Effector memory CD8-positive, alpha-beta T cell (primary cell): ENCODE results near the gene DCUN1D4.
"Not testable (repeated sequence)": the region's sequence is repeated elsewhere in the genome, so short reads cannot be mapped to it uniquely, and the experiment has no call there.

Experiments
- ATAC-seq: fragments of 150-1000 bp; cut with Tn5 transposase; replicated peaks from 2 replicates; pipeline ENCODE4 v1.10.0; 2021; ENCODE audit warnings: mild to moderate bottlenecking, moderate library complexity
- DNase-seq, 3 experiments: peaks; one replicate each; pipeline ENCODE4 v3.0.0; 2021
- H3K27ac Mint-ChIP-seq, 2 donors: one replicate each; pipeline ENCODE4 v1.8.0; 2022; ENCODE audit warnings: mild to moderate bottlenecking in 2 of 2, mixed read lengths in 2 of 2, moderate library complexity in 2 of 2
- H3K27me3 Mint-ChIP-seq, 2 donors: one replicate each; pipeline ENCODE4 v1.8.0; 2022; ENCODE audit warnings: mixed read lengths in 2 of 2
- H3K36me3 Mint-ChIP-seq: one replicate; pipeline ENCODE4 v1.8.0; 2022; ENCODE audit warnings: mild to moderate bottlenecking, moderate library complexity, mixed read lengths; ENCODE audit not compliant: insufficient read depth
- H3K4me1 Mint-ChIP-seq, 2 donors: one replicate each; pipeline ENCODE4 v1.8.0; 2022; ENCODE audit warnings: low read depth in 2 of 2, mixed read lengths in 2 of 2
- H3K4me3 Mint-ChIP-seq, 2 donors: one replicate each; pipeline ENCODE4 v1.8.0; 2022; ENCODE audit warnings: mild to moderate bottlenecking in 2 of 2, mixed read lengths in 2 of 2, moderate library complexity in 2 of 2
- H3K9me3 Mint-ChIP-seq, 2 donors: one replicate each; pipeline ENCODE4 v1.8.0; 2022; ENCODE audit warnings: mixed read lengths in 2 of 2

DCUN1D4 gene

DNA sequence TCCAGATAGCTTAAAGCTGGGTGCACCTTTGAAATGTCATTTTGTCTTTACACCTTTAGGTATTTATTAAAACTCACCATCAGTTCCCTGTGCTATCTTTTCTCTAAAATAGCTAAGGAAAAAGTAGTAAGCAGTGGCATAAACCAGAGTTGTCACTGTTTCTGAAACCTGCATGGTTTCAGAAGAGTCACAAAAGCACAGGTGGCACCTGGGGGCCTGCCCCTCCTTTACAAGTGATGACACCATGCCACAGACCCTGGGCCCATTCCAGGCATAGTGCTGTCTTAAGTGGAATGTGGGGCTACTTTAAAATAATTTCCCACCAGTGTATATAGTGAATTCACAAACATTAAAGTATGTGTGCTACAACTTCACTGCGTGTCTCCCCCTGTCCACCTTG lies 47.8 kb downstream of the DCUN1D4 start:
- H3K4me1 Mint-ChIP-seq: peaks cover 0 to 3% of the 10 kb centered on the region in 2 donors
- ATAC-seq (no peak), DNase-seq (no peak)
- no peaks in the 10 kb centered on the region for H3K27me3 Mint-ChIP-seq
- H3K4me3 Mint-ChIP-seq: no peak overlapping the region
- H3K9me3 Mint-ChIP-seq: no peaks in the 10 kb centered on the region
- H3K27ac Mint-ChIP-seq: no peak overlapping the region
- H3K36me3 Mint-ChIP-seq: peaks cover 23% of the 10 kb centered on the region

DNA sequence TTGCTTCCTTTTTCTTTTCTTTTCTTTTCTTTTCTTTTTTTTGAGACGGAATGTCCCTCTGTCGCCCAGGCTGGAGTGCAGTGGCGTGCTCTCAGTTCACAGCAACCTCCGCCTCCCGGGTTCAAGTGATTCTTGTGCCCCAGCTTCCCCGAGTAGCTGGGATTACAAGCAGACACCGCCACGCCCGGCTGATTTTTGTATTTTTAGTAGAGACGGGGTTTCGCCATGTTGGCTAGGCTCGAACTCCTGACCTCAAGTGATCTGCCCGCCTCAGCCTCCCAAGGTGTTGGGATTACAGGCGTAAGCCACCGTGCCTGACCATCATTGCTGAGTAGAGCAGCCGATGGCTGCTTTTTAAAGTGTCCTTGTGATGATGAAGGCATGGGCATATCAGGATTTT lies 50.4 kb downstream of the DCUN1D4 start:
- not testable (repeated sequence) for H3K4me3 Mint-ChIP-seq, H3K9me3 Mint-ChIP-seq, ATAC-seq, H3K27me3 Mint-ChIP-seq, DNase-seq, H3K27ac Mint-ChIP-seq
- Mint-ChIP-seq H3K36me3 (peaks cover 14% of the 10 kb centered on the region), H3K4me1 (peaks cover 5 to 10% of the 10 kb centered on the region in 2 donors)

DNA sequence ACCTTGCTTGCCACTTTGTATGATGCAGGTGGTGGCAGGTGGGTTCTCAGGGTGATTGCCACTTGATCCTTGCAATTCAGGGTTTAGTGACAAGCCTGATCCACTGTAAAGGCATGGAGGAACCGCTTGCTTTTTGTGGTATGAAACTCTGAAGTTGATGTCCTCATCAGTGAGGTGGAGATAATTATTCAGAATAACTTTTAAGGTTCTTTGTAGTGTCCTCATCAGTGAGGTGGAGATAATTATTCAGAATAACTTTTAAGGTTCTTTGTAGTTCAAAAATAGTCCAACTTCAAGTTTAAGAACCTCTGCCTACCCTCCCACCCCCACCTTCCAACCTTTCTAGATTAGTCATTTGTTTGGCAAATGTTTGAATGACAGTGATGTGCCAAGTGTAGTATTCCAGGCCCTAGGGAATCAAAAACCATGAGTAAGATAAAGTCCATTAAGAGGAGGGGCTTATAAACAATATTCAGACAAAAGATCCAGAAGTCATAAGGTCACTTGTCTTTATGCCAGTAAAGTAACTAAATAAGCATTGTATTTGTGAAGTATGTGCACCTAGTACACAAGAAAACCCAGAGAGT lies 51.2 kb downstream of the DCUN1D4 start:
- no peak for ATAC-seq
- Mint-ChIP-seq H3K9me3 (no peaks in the 10 kb centered on the region), H3K4me1 (peaks cover 5 to 10% of the 10 kb centered on the region in 2 donors), H3K27ac (peak overlapping the region in 1 of 2 donors; percentile 46), H3K4me3 (no peak overlapping the region), H3K27me3 (no peaks in the 10 kb centered on the region), H3K36me3 (peaks cover 14% of the 10 kb centered on the region)
- no peak for DNase-seq

DNA sequence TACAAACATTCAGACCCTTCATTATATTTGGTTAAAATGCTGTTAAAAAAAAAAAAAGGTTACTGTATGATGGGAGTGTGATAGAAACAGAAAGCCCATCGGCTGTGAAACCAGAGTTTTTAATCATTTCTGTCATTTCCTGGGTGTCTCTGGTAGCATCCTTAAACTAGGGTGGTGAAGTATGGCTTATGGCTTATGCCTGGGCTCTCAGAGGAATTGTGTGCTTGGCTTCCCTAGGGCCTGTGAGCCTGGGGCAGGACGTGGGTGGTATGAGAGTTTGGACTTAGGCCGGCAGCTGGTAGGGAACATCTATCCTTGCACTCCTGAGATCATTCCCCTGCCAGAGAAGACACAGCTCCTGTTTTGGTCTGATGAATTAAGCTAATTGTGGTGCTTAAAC lies 52.2 kb downstream of the DCUN1D4 start:
- no peak overlapping the region for H3K4me3 Mint-ChIP-seq
- H3K4me1 Mint-ChIP-seq: peaks cover 5 to 10% of the 10 kb centered on the region in 2 donors
- H3K27ac Mint-ChIP-seq: no peak overlapping the region
- H3K36me3 Mint-ChIP-seq: peaks cover 18% of the 10 kb centered on the region
- no peaks in the 10 kb centered on the region for H3K9me3 Mint-ChIP-seq
- no peak for ATAC-seq
- no peak for DNase-seq
- no peaks in the 10 kb centered on the region for H3K27me3 Mint-ChIP-seq

DNA sequence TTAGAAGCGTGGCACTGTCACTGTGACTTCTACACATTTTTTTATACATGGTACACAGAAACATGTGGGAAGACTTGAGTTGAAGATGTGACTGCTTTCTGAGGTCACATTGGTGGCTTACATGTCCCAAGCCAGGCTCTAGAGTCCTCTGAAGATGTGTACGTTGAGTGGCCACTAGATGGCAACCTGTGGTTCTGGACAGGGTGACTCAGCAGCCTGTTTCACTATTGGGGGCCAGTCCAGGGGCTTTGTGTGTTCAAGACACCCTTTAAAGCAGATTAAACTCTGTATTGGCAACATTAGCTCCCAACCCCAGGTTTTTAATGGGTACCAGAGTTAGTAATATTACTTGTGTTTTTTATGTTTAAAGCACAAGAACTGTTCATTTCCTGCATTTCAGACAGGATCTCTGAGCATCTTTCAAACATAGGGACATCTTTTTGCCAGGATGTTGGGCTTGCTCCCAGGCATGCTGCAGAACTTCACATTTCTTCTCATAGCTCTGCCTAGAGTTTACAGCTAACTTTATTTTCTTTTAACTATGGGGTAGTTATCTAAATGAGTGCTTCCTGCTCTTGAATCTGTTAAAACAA lies 53.0 kb downstream of the DCUN1D4 start:
- no peaks in the 10 kb centered on the region for H3K27me3 Mint-ChIP-seq
- peak; percentile 98 for ATAC-seq
- no peak overlapping the region for H3K27ac Mint-ChIP-seq
- no peak overlapping the region for H3K4me3 Mint-ChIP-seq
- H3K9me3 Mint-ChIP-seq: no peaks in the 10 kb centered on the region
- peaks cover 5 to 10% of the 10 kb centered on the region in 2 donors for H3K4me1 Mint-ChIP-seq
- peaks cover 18% of the 10 kb centered on the region for H3K36me3 Mint-ChIP-seq
- DNase-seq: peak; percentile 24 to 42 (median 30)

DNA sequence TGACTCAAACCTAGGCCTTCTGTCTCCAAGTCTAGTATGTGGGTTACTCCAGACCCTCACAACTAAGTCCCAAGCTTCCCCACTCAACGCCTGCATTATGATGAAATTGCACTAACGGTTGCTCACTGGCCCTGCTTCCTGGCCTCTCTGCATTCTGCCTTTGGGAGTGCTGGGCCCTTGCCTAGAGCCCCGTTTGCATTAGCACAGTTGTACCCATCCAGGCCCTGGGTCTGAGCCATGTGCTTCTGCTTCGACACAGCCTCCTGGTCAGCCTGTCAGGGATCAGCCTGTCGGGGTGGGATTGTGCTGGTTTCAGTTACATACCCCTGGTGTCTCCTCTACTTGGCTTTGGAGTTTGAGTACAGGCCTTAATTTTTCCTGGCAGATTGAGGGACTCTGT lies 58.4 kb downstream of the DCUN1D4 start:
- ATAC-seq (no peak), DNase-seq (no peak)
- Mint-ChIP-seq H3K27me3 (no peaks in the 10 kb centered on the region), H3K36me3 (peaks cover 24% of the 10 kb centered on the region), H3K27ac (peak overlapping the region in 1 of 2 donors; percentile 5), H3K4me3 (no peak overlapping the region), H3K9me3 (no peaks in the 10 kb centered on the region), H3K4me1 (peaks cover 6 to 11% of the 10 kb centered on the region in 2 donors)

DNA sequence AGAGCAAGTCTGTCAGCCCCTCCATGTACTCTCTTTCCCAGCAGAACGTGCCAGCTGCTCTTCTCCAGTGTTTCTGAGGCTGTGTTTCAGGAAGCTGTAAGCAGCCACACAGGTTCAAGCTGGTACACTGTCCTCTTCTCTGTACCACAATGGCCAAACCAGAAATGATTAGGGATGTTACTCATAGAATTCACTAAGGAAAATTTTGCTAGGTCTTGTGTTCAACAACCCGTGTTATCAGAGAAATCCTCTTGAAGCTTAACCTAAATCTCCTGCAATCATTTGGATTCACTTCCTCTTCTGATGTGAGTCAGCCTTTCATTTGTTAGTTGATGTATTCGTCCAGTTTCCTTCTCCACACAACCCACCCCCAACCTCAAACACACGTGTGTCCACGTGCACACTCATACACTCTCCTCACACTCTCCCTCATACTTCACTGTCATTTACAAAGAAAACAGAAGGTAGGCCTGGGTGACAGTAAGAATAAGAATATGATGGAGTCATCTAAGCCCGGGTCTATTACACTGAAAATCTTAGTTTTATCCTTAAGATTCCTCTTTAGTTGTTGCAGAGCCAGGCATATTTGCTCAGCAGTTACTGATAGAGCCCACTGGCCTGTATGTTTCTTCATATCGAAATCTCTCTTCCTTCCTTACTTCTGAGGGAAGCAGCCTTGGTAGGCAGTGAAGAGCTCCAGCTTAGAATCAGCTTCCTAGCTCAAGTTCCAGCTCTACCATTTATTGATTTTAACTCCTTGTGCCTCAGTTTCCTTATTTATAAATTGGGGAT lies 63.4 kb downstream of the DCUN1D4 start:
- H3K36me3 Mint-ChIP-seq: peaks cover 18% of the 10 kb centered on the region
- DNase-seq (no peak), ATAC-seq (no peak)
- no peak overlapping the region for H3K27ac Mint-ChIP-seq
- peaks cover 0 to 5% of the 10 kb centered on the region in 2 donors for H3K4me1 Mint-ChIP-seq
- H3K9me3 Mint-ChIP-seq: no peaks in the 10 kb centered on the region
- H3K27me3 Mint-ChIP-seq: no peaks in the 10 kb centered on the region
- H3K4me3 Mint-ChIP-seq: no peak overlapping the region

DNA sequence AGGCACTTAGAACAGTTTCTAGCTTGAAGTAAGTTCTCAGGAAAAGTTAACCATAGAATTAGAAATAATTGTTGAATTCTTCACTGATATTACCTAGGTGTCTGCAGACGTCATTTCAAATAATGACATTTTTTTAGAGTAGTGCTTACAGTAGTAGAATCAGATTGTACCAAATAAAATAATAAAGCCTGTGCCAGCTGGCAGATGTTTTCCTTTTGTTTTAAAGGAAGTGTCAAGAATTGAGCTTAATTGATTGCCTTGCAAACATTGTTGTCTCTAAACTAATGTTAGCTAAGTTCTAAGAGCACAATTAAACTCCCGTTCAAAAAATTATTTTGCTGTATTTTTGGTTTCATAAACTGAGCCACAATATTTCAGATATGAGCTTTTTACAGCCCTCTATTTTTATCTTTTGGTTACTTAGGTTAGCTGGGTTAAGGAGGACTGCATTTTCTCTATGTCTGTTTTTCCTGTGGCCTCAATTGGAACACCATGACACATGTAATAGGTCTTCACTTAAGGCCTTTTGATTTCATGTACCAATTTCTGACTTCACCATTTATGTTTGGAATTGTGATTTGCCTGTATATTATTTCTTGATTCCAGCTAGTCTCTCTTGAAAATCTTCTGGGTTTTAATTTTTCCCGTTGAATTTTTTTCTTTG lies 64.2 kb downstream of the DCUN1D4 start:
- H3K27me3 Mint-ChIP-seq: no peaks in the 10 kb centered on the region
- ATAC-seq (no peak), DNase-seq (no peak)
- H3K4me3 Mint-ChIP-seq: no peak overlapping the region
- H3K9me3 Mint-ChIP-seq: no peaks in the 10 kb centered on the region
- H3K36me3 Mint-ChIP-seq: peaks cover 15% of the 10 kb centered on the region
- no peak overlapping the region for H3K27ac Mint-ChIP-seq
- peaks cover 0 to 5% of the 10 kb centered on the region in 2 donors for H3K4me1 Mint-ChIP-seq

DNA sequence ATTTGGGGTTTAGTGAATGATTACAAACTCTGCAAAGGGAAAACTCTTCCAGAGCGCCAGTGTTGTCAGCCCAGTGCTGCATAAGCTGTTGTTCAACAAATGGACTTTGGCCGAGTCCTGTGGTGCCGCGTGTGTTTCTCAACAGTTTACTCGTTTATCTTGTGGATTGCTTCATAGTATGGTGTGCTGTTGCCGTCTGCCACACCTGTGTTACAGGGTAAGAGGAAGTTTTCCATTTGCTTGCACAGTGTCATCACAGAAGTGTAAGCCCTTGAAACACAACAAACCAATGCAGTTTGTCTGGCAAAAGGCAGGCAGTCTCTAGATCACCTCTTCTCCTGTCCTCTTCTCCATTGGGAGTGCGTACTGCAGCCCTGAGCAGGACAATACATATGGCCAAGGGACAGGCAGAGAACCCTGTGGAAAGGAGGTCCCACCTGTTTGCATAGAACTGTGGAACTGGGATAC lies 66.3 kb downstream of the DCUN1D4 start:
- peaks cover 21% of the 10 kb centered on the region for H3K36me3 Mint-ChIP-seq

DNA sequence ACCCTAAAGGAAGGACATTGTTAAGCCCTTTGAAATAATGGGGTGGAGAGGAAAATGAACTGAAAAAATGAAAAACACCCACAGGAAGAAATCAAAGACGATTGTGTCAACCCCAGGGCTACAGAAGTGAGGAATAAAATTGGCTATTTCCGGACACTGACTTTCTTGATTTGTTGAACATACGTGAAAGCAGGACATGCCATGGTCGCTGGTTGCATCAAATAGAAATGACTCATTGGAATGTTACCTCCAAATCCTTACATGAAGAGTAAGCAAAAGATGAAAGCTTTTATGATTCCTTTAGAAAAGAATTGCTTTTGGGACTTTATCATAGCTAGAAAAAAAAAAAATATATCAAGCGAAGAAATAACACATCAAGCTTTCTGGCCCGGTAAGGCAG lies 75.3 kb downstream of the DCUN1D4 start:
- Mint-ChIP-seq H3K4me1 (no peaks in the 10 kb centered on the region), H3K27ac (no peak overlapping the region), H3K4me3 (no peak overlapping the region), H3K9me3 (no peaks in the 10 kb centered on the region), H3K36me3 (peaks cover 15% of the 10 kb centered on the region), H3K27me3 (no peaks in the 10 kb centered on the region)
- DNase-seq (no peak), ATAC-seq (no peak)

More for the DNA sequence above, 66.3 kb downstream of the DCUN1D4 start:
- Mint-ChIP-seq H3K4me3 (no peak overlapping the region), H3K27me3 (no peaks in the 10 kb centered on the region), H3K27ac (no peak overlapping the region), H3K9me3 (no peaks in the 10 kb centered on the region), H3K4me1 (peaks cover 0 to 5% of the 10 kb centered on the region in 2 donors)
- no peak for ATAC-seq
- DNase-seq: no peak

DNA sequence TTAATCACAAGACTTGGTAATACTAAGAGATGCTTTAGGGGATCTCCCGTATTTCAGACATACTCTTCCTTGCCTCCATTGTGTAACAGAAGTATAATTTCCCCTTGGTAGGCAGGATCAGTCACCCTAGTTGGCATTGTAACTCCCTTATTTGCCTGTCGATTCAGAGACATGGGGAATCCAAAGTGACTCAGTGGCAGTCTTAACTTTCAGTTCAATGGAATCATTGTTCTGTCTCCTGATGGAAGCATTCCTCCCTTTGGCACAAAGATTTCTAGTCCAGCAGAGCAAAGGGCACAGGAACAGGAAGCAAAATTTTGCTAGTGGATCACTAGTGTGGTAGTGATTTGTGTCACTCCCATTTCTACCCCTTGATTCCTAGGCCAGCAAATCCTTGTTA lies 80.4 kb downstream of the DCUN1D4 start:
- Mint-ChIP-seq H3K9me3 (peaks cover 0 to 2% of the 10 kb centered on the region in 2 donors), H3K4me1 (no peaks in the 10 kb centered on the region), H3K27ac (no peak overlapping the region), H3K4me3 (no peak overlapping the region), H3K27me3 (no peaks in the 10 kb centered on the region), H3K36me3 (no peaks in the 10 kb centered on the region)
- DNase-seq: no peak
- ATAC-seq: no peak

DNA sequence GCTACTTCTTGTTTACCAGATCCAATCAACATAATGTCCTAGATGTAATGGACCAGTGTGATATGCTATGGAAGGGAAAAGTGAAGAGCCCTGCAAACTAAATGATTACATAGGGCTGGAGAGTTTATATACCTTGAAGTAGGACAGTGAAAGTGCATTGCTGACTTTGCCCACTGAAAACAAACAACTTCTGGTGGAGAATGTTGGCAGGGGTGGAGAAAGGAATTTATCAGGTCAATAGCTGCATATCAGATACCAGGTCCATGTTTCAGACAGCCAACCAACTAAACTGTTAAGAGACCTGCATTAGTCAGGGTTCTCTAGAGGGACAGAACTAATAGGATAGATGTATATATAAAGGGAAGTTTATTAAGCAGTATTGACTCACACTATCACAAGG lies 82.4 kb downstream of the DCUN1D4 start:
- H3K27ac Mint-ChIP-seq: no peak overlapping the region
- H3K4me1 Mint-ChIP-seq: no peaks in the 10 kb centered on the region
- no peak for ATAC-seq
- no peaks in the 10 kb centered on the region for H3K36me3 Mint-ChIP-seq
- DNase-seq: no peak
- H3K4me3 Mint-ChIP-seq: no peak overlapping the region
- H3K27me3 Mint-ChIP-seq: peaks cover 0 to 6% of the 10 kb centered on the region in 2 donors
- peaks cover 0 to 2% of the 10 kb centered on the region in 2 donors for H3K9me3 Mint-ChIP-seq

DNA sequence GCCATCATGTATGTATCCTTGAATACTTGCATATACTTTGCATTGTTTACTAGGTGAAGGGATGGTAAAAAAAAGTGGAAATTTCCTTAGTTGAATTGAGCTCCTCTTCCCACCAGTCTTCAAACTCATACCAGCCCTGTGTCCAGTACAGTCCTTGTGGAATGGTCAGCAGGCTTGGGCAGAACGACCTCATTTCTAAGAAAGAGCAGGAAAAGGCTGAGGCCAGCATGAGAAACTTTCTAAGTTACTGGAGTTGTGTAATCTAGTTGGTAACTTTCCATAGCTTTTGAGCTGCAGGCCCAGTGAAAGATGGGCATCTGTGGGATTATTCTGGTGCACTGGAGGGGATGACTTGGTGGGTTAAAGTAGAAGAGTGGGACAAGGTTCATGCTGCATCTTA lies 87.6 kb downstream of the DCUN1D4 start:
- Mint-ChIP-seq H3K4me3 (no peak overlapping the region), H3K9me3 (no peaks in the 10 kb centered on the region), H3K27me3 (peaks cover 6 to 10% of the 10 kb centered on the region in 2 donors), H3K36me3 (no peaks in the 10 kb centered on the region), H3K4me1 (no peaks in the 10 kb centered on the region), H3K27ac (no peak overlapping the region)
- ATAC-seq (no peak), DNase-seq (no peak)
